ENCODE data around the gene DHCR24.
"Not testable (repeated sequence)": the region's sequence is repeated elsewhere in the genome, so short reads cannot be mapped to it uniquely, and the experiment has no call there.

Gene DHCR24

GRCh38 chr1:54885807-54886723, 930 bp downstream of the DHCR24 start:
- DNase-seq = peak; percentile 16 to 28

- no peak for DNase-seq
Observed at GRCh38 chr1:54885237-54885679, 1.7 kb downstream of the DHCR24 start.

- no peak for DNase-seq
Observed at GRCh38 chr1:54884768-54885167, 2.2 kb downstream of the DHCR24 start.

GRCh38 chr1:54884135-54884586, 2.8 kb downstream of the DHCR24 start:
- DNase-seq = no peak

GRCh38 chr1:54883349-54884102, 3.5 kb downstream of the DHCR24 start:
- DNase-seq = no peak

GRCh38 chr1:54882519-54882918, 4.5 kb downstream of the DHCR24 start:
- DNase-seq = no peak

GRCh38 chr1:54881604-54882003, 5.4 kb downstream of the DHCR24 start:
- not testable (repeated sequence) for DNase-seq

GRCh38 chr1:54879872-54880271, 7.1 kb downstream of the DHCR24 start:
- no peak for DNase-seq

GRCh38 chr1:54876814-54877213, 10.2 kb downstream of the DHCR24 start:
- DNase-seq = no peak

- no peak for DNase-seq
Observed at GRCh38 chr1:54875000-54875399, 12.0 kb downstream of the DHCR24 start.

- DNase-seq = no peak
Observed at GRCh38 chr1:54874079-54874830, 12.7 kb downstream of the DHCR24 start.

GRCh38 chr1:54872036-54872331, 15.0 kb downstream of the DHCR24 start:
- no peak for DNase-seq

GRCh38 chr1:54871275-54872035, 15.5 kb downstream of the DHCR24 start:
- DNase-seq = no peak

- DNase-seq = no peak
Observed at GRCh38 chr1:54870869-54871268, 16.1 kb downstream of the DHCR24 start.

- DNase-seq = no peak
Observed at GRCh38 chr1:54869173-54869851, 17.7 kb downstream of the DHCR24 start.

GRCh38 chr1:54867717-54868057, 19.3 kb downstream of the DHCR24 start:
- no peak for DNase-seq

GRCh38 chr1:54866801-54867716, 19.9 kb downstream of the DHCR24 start:
- no peak for DNase-seq

- DNase-seq = no peak
Observed at GRCh38 chr1:54865238-54866073, 21.5 kb downstream of the DHCR24 start.

- no peak for DNase-seq
Observed at GRCh38 chr1:54864460-54865208, 22.4 kb downstream of the DHCR24 start.
